HepG2 (cell line): ENCODE measurements around the gene IL1RL2. TPM values are rescaled to one million over a fixed set of nuclear protein-coding genes. Genes with fewer than 3 reads are reported as not detected.
A peak's percentile ranks its signal among the peaks of the same experiment; 100 is the strongest.

Experiments used
- AHR ChIP-seq: IDR thresholded peaks from 2 replicates; pipeline ENCODE4 v1.6.1; 2018; ENCODE audit warnings: missing genetic modification reagents, missing compliant biosample characterization
- KDM5A ChIP-seq: fragments of 200-600 bp; sonication (generic); IDR thresholded peaks from 2 replicates; pipeline ENCODE4 v1.7.0; 2018; ENCODE audit warnings: antibody characterized with exemption, mild to moderate bottlenecking, low read length, borderline replicate concordance
- MIER2 ChIP-seq: IDR thresholded peaks from 2 replicates; pipeline ENCODE4 v1.6.1; 2016; ENCODE audit warnings: missing biosample characterization, missing genetic modification reagents
- NFYC ChIP-seq: IDR thresholded peaks from 2 replicates; pipeline ENCODE4 v1.6.1; 2016; ENCODE audit warnings: missing genetic modification reagents, missing compliant biosample characterization
- TBX2 ChIP-seq: sonication (generic); formaldehyde crosslinking; IDR thresholded peaks from 2 replicates; pipeline ENCODE4 v1.5.0; 2020; ENCODE audit warnings: missing genetic modification reagents, mild to moderate bottlenecking, borderline replicate concordance
- U2AF1 ChIP-seq: fragments of 200-400 bp; formaldehyde crosslinking; optimal IDR thresholded peaks from 2 replicates; pipeline ENCODE3; 2017; ENCODE audit warnings: mild to moderate bottlenecking, low read depth, low read length
- ZNF282 ChIP-seq: fragments of 450-650 bp; IDR thresholded peaks from 2 replicates; pipeline ENCODE4 v1.6.1; 2018; ENCODE audit not compliant: partially characterized antibody
- ZNF660 ChIP-seq: sonication (generic); formaldehyde crosslinking; IDR thresholded peaks from 2 replicates; pipeline ENCODE4 v1.5.1; 2020; ENCODE audit warnings: mild to moderate bottlenecking, low read depth, missing genetic modification reagents, borderline replicate concordance
- polyA plus RNA-seq, 8 experiments: library from polyadenylated mRNA; depleted of rRNA in 3 of 8; stranded (reverse) in 7 of 8; unstranded in 1 of 8; fragments of >200 nt; fragmentation: Illumina TruSeq in 4 of 8; extraction: Trizol in 4 of 8; gene quantifications; 2 replicates each; pipeline versions ENCODE4 v1.2.1 to v1.2.3, GENCODE V29; 2011 to 2016; ENCODE audit warnings: low read depth in 4 of 8, missing spikeins in 1 of 8, mixed read lengths in 1 of 8; ENCODE audit not compliant: insufficient read depth in 1 of 8
- total RNA-seq, 5 experiments: library from RNA; depleted of rRNA; stranded (reverse); fragments of >200 nt; fragmentation: Illumina TruSeq; extraction: Trizol; gene quantifications; 2 replicates each; pipeline ENCODE4 v1.2.3, GENCODE V29; 2016; ENCODE audit warnings: low read depth in 1 of 5
- TF ChIP-seq, protein P1 (sequence below): sonication (generic); formaldehyde crosslinking; conservative IDR thresholded peaks from 2 replicates; pipeline ENCODE4 v1.8.0; 2022; ENCODE audit warnings: low read depth, missing genetic modification reagents
- TF ChIP-seq, protein P2 (sequence below): sonication (generic); formaldehyde crosslinking; IDR thresholded peaks from 2 replicates; pipeline ENCODE4 v1.5.1; 2020; ENCODE audit warnings: mild to moderate bottlenecking, missing genetic modification reagents, moderate library complexity
- TF ChIP-seq, protein P3 (sequence below): sonication (generic); formaldehyde crosslinking; IDR thresholded peaks from 2 replicates; pipeline ENCODE4 v1.4.0; 2020; ENCODE audit warnings: missing genetic modification reagents
- TF ChIP-seq, protein P4 (sequence below): sonication (generic); formaldehyde crosslinking; IDR thresholded peaks from 2 replicates; pipeline ENCODE4 v1.5.1; 2020; ENCODE audit warnings: missing genetic modification reagents, mild to moderate bottlenecking, borderline replicate concordance
- TF ChIP-seq, protein P5 (sequence below): sonication (generic); formaldehyde crosslinking; IDR thresholded peaks from 2 replicates; pipeline ENCODE4 v1.5.1; 2020; ENCODE audit warnings: missing genetic modification reagents, mild to moderate bottlenecking, borderline replicate concordance
- TF ChIP-seq, protein P6 (sequence below): sonication (generic); formaldehyde crosslinking; IDR thresholded peaks from 2 replicates; pipeline ENCODE4 v1.4.0; 2020; ENCODE audit warnings: missing genetic modification reagents

IL1RL2 gene
- total and polyA plus RNA-seq, 2 of the 13 experiments (the other 11 are each of a cell fraction or from before 2014, with no cell fraction given), result 0.03 TPM; not detected in 1

DNA sequence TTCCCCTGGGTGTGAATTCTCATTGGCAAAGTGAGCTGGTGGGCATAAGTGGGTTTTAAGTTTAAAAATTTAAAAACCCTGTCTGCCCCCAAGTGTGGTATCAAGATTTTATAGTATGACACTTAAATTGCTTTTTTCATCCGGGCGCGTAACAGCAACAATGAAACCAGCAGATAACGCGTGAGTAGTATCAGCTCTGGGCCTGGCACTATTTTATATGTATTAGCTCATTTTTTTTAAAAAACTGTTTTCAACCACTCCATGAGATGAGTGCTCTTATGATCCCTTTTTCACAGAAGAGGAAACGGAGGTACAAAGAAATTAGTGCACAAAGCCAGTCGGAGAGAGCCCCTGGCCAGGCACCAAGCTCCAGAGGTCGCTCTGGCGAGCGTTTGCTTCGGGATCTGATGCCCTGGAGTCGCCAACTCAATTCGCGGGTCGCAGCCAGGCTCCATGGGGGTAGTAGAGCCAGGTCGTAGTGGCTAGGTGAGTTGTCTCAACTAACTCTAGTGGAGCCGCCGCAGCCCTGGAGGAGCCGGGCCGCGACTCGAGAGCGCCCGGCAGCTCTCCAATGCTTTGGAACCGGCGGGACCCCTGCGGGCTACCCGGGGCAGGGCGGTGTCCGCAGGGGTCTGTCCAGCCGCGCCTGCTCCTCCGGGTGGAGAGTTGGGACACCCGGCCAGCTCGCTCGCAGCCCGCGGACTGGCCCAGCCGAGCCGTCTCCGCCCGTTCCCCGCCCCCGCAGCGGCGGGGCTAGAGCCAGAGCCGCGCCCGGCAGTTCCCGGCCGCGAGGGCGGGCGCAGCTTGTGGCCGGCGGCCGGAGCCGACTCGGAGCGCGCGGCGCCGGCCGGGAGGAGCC, 44.6 kb upstream of the IL1RL2 start, which contains the start of gene IL1R1 (continued):
- TF ChIP-seq, protein P1, sequence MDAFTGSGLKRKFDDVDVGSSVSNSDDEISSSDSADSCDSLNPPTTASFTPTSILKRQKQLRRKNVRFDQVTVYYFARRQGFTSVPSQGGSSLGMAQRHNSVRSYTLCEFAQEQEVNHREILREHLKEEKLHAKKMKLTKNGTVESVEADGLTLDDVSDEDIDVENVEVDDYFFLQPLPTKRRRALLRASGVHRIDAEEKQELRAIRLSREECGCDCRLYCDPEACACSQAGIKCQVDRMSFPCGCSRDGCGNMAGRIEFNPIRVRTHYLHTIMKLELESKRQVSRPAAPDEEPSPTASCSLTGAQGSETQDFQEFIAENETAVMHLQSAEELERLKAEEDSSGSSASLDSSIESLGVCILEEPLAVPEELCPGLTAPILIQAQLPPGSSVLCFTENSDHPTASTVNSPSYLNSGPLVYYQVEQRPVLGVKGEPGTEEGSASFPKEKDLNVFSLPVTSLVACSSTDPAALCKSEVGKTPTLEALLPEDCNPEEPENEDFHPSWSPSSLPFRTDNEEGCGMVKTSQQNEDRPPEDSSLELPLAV (CRISPR knock-in tag), result no peak
- no peak for TF ChIP-seq KDM5A
- TF ChIP-seq, protein P2, sequence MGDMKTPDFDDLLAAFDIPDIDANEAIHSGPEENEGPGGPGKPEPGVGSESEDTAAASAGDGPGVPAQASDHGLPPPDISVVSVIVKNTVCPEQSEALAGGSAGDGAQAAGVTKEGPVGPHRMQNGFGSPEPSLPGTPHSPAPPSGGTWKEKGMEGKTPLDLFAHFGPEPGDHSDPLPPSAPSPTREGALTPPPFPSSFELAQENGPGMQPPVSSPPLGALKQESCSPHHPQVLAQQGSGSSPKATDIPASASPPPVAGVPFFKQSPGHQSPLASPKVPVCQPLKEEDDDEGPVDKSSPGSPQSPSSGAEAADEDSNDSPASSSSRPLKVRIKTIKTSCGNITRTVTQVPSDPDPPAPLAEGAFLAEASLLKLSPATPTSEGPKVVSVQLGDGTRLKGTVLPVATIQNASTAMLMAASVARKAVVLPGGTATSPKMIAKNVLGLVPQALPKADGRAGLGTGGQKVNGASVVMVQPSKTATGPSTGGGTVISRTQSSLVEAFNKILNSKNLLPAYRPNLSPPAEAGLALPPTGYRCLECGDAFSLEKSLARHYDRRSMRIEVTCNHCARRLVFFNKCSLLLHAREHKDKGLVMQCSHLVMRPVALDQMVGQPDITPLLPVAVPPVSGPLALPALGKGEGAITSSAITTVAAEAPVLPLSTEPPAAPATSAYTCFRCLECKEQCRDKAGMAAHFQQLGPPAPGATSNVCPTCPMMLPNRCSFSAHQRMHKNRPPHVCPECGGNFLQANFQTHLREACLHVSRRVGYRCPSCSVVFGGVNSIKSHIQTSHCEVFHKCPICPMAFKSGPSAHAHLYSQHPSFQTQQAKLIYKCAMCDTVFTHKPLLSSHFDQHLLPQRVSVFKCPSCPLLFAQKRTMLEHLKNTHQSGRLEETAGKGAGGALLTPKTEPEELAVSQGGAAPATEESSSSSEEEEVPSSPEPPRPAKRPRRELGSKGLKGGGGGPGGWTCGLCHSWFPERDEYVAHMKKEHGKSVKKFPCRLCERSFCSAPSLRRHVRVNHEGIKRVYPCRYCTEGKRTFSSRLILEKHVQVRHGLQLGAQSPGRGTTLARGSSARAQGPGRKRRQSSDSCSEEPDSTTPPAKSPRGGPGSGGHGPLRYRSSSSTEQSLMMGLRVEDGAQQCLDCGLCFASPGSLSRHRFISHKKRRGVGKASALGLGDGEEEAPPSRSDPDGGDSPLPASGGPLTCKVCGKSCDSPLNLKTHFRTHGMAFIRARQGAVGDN (CRISPR knock-in tag), result peak; percentile 84
- TF ChIP-seq ZNF660 (CRISPR knock-in tag), result no peak
- no peak for TF ChIP-seq AHR (CRISPR knock-in tag)
- TF ChIP-seq MIER2 (CRISPR knock-in tag), result no peak
- TF ChIP-seq, protein P3, sequence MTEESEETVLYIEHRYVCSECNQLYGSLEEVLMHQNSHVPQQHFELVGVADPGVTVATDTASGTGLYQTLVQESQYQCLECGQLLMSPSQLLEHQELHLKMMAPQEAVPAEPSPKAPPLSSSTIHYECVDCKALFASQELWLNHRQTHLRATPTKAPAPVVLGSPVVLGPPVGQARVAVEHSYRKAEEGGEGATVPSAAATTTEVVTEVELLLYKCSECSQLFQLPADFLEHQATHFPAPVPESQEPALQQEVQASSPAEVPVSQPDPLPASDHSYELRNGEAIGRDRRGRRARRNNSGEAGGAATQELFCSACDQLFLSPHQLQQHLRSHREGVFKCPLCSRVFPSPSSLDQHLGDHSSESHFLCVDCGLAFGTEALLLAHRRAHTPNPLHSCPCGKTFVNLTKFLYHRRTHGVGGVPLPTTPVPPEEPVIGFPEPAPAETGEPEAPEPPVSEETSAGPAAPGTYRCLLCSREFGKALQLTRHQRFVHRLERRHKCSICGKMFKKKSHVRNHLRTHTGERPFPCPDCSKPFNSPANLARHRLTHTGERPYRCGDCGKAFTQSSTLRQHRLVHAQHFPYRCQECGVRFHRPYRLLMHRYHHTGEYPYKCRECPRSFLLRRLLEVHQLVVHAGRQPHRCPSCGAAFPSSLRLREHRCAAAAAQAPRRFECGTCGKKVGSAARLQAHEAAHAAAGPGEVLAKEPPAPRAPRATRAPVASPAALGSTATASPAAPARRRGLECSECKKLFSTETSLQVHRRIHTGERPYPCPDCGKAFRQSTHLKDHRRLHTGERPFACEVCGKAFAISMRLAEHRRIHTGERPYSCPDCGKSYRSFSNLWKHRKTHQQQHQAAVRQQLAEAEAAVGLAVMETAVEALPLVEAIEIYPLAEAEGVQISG (CRISPR knock-in tag), result peak; percentile 76
- TF ChIP-seq, protein P4, sequence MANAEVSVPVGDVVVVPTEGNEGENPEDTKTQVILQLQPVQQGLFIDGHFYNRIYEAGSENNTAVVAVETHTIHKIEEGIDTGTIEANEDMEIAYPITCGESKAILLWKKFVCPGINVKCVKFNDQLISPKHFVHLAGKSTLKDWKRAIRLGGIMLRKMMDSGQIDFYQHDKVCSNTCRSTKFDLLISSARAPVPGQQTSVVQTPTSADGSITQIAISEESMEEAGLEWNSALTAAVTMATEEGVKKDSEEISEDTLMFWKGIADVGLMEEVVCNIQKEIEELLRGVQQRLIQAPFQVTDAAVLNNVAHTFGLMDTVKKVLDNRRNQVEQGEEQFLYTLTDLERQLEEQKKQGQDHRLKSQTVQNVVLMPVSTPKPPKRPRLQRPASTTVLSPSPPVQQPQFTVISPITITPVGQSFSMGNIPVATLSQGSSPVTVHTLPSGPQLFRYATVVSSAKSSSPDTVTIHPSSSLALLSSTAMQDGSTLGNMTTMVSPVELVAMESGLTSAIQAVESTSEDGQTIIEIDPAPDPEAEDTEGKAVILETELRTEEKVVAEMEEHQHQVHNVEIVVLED, result no peak
- no peak for TF ChIP-seq NFYC (CRISPR knock-in tag)
- TF ChIP-seq, protein P5, sequence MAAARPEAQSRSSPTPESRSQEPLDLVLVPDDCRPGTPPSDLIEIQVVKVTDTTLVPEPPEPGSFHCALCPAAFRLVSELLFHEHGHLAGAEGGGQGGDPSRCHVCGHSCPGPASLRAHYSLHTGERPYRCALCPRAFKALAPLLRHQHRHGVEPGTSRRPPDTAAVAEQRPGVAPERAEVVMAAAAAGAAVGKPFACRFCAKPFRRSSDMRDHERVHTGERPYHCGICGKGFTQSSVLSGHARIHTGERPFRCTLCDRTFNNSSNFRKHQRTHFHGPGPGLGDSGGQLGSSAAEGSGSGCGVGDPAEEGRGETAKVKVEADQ (CRISPR knock-in tag), result no peak
- no peak for TF ChIP-seq ZNF282
- TF ChIP-seq U2AF1, result no peak
- no peak for TF ChIP-seq TBX2 (CRISPR knock-in tag)
- TF ChIP-seq, protein P6, sequence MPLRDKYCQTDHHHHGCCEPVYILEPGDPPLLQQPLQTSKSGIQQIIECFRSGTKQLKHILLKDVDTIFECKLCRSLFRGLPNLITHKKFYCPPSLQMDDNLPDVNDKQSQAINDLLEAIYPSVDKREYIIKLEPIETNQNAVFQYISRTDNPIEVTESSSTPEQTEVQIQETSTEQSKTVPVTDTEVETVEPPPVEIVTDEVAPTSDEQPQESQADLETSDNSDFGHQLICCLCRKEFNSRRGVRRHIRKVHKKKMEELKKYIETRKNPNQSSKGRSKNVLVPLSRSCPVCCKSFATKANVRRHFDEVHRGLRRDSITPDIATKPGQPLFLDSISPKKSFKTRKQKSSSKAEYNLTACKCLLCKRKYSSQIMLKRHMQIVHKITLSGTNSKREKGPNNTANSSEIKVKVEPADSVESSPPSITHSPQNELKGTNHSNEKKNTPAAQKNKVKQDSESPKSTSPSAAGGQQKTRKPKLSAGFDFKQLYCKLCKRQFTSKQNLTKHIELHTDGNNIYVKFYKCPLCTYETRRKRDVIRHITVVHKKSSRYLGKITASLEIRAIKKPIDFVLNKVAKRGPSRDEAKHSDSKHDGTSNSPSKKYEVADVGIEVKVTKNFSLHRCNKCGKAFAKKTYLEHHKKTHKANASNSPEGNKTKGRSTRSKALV (CRISPR knock-in tag), result peak; percentile 93
